K562 (cell line): ENCODE data around the gene KMO. TPM values are rescaled to one million over a fixed set of nuclear protein-coding genes. Genes with fewer than 3 reads are reported as not detected.

Source experiments
- ATAC-seq: fragments of 200-7000 bp; cut with Tn5 transposase; 3 replicates; pipeline ENCODE4 v1.9.1; 2020; ENCODE audit warnings: moderate library complexity
- BruUV-seq: library from RNA; stranded (reverse); fragments of 400-500 nt; replicated peaks from 2 replicates; lab custom pipeline; 2021; lab: Mats Ljungman, UMichigan
- CTCF ChIA-PET: fragments of 300-600 bp; formaldehyde crosslinking; extraction: SDS; loops from one replicate; lab custom pipeline; 2021; ENCODE audit warnings: low intra/inter-chr PET ratio; lab: Yijun Ruan, JAX
- POLR2A ChIA-PET: fragments of 300-600, 350-650 bp; sonication (Branson Sonifier 250); formaldehyde crosslinking; extraction: SDS; loops from one replicate; lab custom pipeline; 2021; ENCODE audit warnings: antibody characterized with exemption, inconsistent platforms; lab: Yijun Ruan, JAX
- DNase-seq, 4 experiments: peaks; one replicate each; pipeline versions ENCODE4 v3.0.0 to v3.0.0-alpha.2; 2011 to 2018; ENCODE audit warnings: low spot score in 3 of 4, mixed read lengths in 3 of 4; ENCODE audit errors: extremely low read depth in 1 of 4
- FAIRE-seq: peaks from 2 replicates; lab custom pipeline; 2011; peaks lifted over from hg19 to GRCh38; lab: Jason Lieb, UNC
- H2AFZ ChIP-seq: 2 replicates; pipeline ENCODE4 v1.6.0; 2011; ENCODE audit warnings: low read depth, low read length, control low read depth, inconsistent platforms
- H3K27ac ChIP-seq: fragments of 200-600 bp; 3 replicates; pipeline ENCODE4 v1.8.0; 2011; ENCODE audit warnings: low read depth, mild to moderate bottlenecking, control low read depth, inconsistent platforms, low read length, moderate library complexity, mixed read lengths; ENCODE audit errors: extremely low read depth
- H3K27me3 ChIP-seq, 2 experiments: fragments of 300-600 bp in 1 of 2; 2 replicates in 1 of 2; 3 replicates in 1 of 2; pipeline versions ENCODE4 v1.6.0 to v1.8.0; 2011; ENCODE audit warnings: inconsistent platforms in 2 of 2, low read length in 2 of 2, mild to moderate bottlenecking in 1 of 2, mixed read lengths in 1 of 2, moderate library complexity in 1 of 2; ENCODE audit not compliant: control insufficient read depth in 2 of 2, insufficient read depth in 2 of 2
- H3K36me3 ChIP-seq: fragments of 300-600 bp; 3 replicates; pipeline ENCODE4 v1.8.0; 2011; ENCODE audit warnings: mild to moderate bottlenecking, low read length, inconsistent platforms; ENCODE audit not compliant: control insufficient read depth, insufficient read depth
- H3K4me1 ChIP-seq, 2 experiments: fragments of 200-600 bp in 1 of 2; replicated peaks in 1 of 2; 2 replicates in 1 of 2; 3 replicates in 1 of 2; pipeline versions ENCODE4 v1.5.1 to v1.8.0; 2011; ENCODE audit warnings: inconsistent platforms in 2 of 2, low read length in 2 of 2, mild to moderate bottlenecking in 1 of 2, mixed read lengths in 1 of 2, moderate library complexity in 1 of 2; ENCODE audit not compliant: control insufficient read depth in 2 of 2, insufficient read depth in 2 of 2
- H3K4me2 ChIP-seq: 2 replicates; pipeline ENCODE4 v1.6.1; 2011; ENCODE audit warnings: low read length, control low read depth, inconsistent platforms, mixed read lengths; ENCODE audit not compliant: insufficient read depth
- H3K4me3 ChIP-seq: fragments of 200-600 bp; sonication (generic), shearing (Covaris generic); 2 replicates; pipeline ENCODE4 v1.5.1; 2016; ENCODE audit warnings: control low read depth, inconsistent platforms
- H3K79me2 ChIP-seq: fragments of 200-600 bp; 3 replicates; pipeline ENCODE4 v1.8.0; 2011; ENCODE audit warnings: low read length, inconsistent platforms; ENCODE audit not compliant: control insufficient read depth, insufficient read depth
- H3K9ac ChIP-seq, 2 experiments: 2 replicates each; pipeline versions ENCODE4 v1.6.0 to v1.6.1; 2011; ENCODE audit warnings: low read depth in 2 of 2, low read length in 2 of 2, control low read depth in 1 of 2, inconsistent platforms in 1 of 2, mild to moderate bottlenecking in 1 of 2, mixed read lengths in 1 of 2; ENCODE audit not compliant: insufficient read depth in 1 of 2
- H3K9me1 ChIP-seq: one replicate; pipeline ENCODE4 v1.6.0; 2011; ENCODE audit warnings: inconsistent platforms, mild to moderate bottlenecking, low read length, moderate library complexity; ENCODE audit not compliant: control insufficient read depth, insufficient read depth
- H3K9me3 ChIP-seq: replicated peaks from 2 replicates; pipeline ENCODE4 v1.5.1; 2011; ENCODE audit warnings: low read depth, low read length, inconsistent platforms; ENCODE audit not compliant: control insufficient read depth, insufficient read depth
- H4K20me1 ChIP-seq: replicated peaks from 2 replicates; pipeline ENCODE4 v1.6.1; 2011; ENCODE audit warnings: low read length, inconsistent platforms, mixed read lengths; ENCODE audit not compliant: control insufficient read depth, insufficient read depth
- E2F3 ChIP-seq: fragments of 250-450 bp; sonication (Bioruptor Pico); IDR thresholded peaks from 2 replicates; pipeline ENCODE4 v1.4.0; 2020; ENCODE audit warnings: mild to moderate bottlenecking
- HDGF ChIP-seq: fragments of 450-650 bp; IDR thresholded peaks from 2 replicates; pipeline ENCODE4 v1.6.1; 2016
- HNRNPL ChIP-seq: fragments of 200-400 bp; formaldehyde crosslinking; IDR thresholded peaks from 2 replicates; pipeline ENCODE4 v1.6.1; 2017; ENCODE audit warnings: low read depth, mild to moderate bottlenecking, low read length
- MXI1 ChIP-seq: IDR thresholded peaks from 2 replicates; pipeline ENCODE4 v1.6.1; 2011; ENCODE audit warnings: low read depth, mild to moderate bottlenecking, improper control_type of control experiment, low read length
- PRPF4 ChIP-seq: fragments of 200-400 bp; formaldehyde crosslinking; IDR thresholded peaks from one replicate; pipeline ENCODE4 v1.6.1; 2017; ENCODE audit warnings: low read length, low read depth, mild to moderate bottlenecking; ENCODE audit not compliant: insufficient read depth, poor library complexity, severe bottlenecking
- RFX7 ChIP-seq: fragments of 250-450 bp; sonication (Bioruptor Pico); IDR thresholded peaks from 2 replicates; pipeline ENCODE4 v1.5.1; 2021; ENCODE audit warnings: mild to moderate bottlenecking
- ZC3H4 ChIP-seq: sonication (generic); formaldehyde crosslinking; IDR thresholded peaks from 2 replicates; pipeline ENCODE4 v1.9.0; 2021; ENCODE audit warnings: missing genetic modification reagents, borderline replicate concordance
- ZNF12 ChIP-seq: sonication (generic); formaldehyde crosslinking; IDR thresholded peaks from 2 replicates; pipeline ENCODE4 v1.4.0; 2020; ENCODE audit warnings: mild to moderate bottlenecking, missing genetic modification reagents
- ZNF24 ChIP-seq: fragments of 450-650 bp; IDR thresholded peaks from 2 replicates; pipeline ENCODE4 v1.6.1; 2016
- ZSCAN29 ChIP-seq: fragments of 450-650 bp; IDR thresholded peaks from 2 replicates; pipeline ENCODE4 v1.6.1; 2017
- ZZZ3 ChIP-seq: fragments of 450-650 bp; IDR thresholded peaks from 2 replicates; pipeline ENCODE4 v1.6.1; 2016; ENCODE audit warnings: antibody characterized with exemption, mild to moderate bottlenecking, moderate library complexity
- WGBS: fragments of 100-300 bp; shearing (Covaris generic); methylation state at CpG from one replicate; pipeline ENCODE4 v1.1.6; 2016; ENCODE audit warnings: low coverage, mixed read lengths; ENCODE audit not compliant: insufficient coverage; ENCODE audit errors: missing lambda C conversion rate; 5-methylcytosine and 5-hydroxymethylcytosine counted together
- in situ Hi-C: fragments of 300-500 bp; cut with MboI; formaldehyde crosslinking; loops from 4 replicates; pipeline ENCODE4 v1.15.0; 2018; ENCODE audit warnings: inconsistent platforms, mixed read lengths
- intact Hi-C: fragments of 100-400 bp; cut with micrococcal nuclease; formaldehyde crosslinking; loops from 2 replicates; pipeline ENCODE4 v1.14.2; 2022
- polyA plus RNA-seq, 8 experiments: library from polyadenylated mRNA; depleted of rRNA in 4 of 8; stranded (reverse) in 5 of 8; unstranded in 3 of 8; fragments of >200 nt; fragmentation: Nextera tagmentation in 2 of 8; fragmentation: Illumina TruSeq in 1 of 8; extraction: Ambion mirVana in 2 of 8; extraction: Trizol in 1 of 8; gene quantifications; 2 replicates each; pipeline versions ENCODE4 v1.2.1 to v1.2.3, GENCODE V29; 2011 to 2014; ENCODE audit warnings: inconsistent platforms in 1 of 8, missing spikeins in 1 of 8
- total RNA-seq, 7 experiments: library from RNA; depleted of rRNA in 6 of 7; stranded (reverse); fragments of >200 nt in 6 of 7; fragmentation: Illumina TruSeq in 2 of 7; extraction: Trizol in 2 of 7; gene quantifications; 2 replicates each; pipeline versions ENCODE4 v1.2.1 to v1.2.3, GENCODE V29; 2011 to 2021; ENCODE audit warnings: low replicate concordance in 1 of 7
- TF ChIP-seq, protein P1 (sequence below): fragments of 250-450 bp; sonication (Bioruptor Pico); IDR thresholded peaks from 2 replicates; pipeline ENCODE4 v1.8.0; 2021; ENCODE audit warnings: moderate library complexity, mild to moderate bottlenecking, inconsistent platforms

Gene KMO
- total and polyA plus RNA-seq, 9 of the 15 experiments (the other 6 are each of a cell fraction or from before 2014, with no cell fraction given) = 0.01 to 0.11 (median 0.01) TPM; not detected in 6

DNA sequence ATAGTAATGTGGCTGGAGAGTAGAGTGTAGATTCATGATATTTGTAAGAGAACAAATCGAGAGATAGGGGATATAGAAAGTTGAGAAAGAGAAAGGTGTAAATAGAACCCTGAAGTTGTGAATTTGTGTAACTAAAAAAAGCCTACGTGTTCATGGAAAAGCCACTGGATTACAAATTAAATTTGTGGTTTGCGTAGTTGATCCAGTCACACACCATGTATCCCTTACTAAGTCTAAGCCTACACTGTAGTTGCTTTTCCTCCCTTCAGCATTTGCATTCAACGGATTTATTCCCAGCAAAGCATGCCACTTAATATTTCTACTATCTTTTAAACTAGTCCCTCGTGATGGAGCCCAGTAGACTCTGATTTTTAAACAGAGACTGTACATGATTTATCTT is 24.9 kb downstream of the KMO start:
- Histone ChIP-seq H3K79me2 (no peaks in the 10 kb centered on the region), H3K4me1 (0 out of 5 replicates have a peak, but pooled peaks cover 0 to 3% of the 10 kb centered on the region in 2 experiments), H3K4me2 (no peak overlapping the region), H3K9ac (no peak overlapping the region), H3K27me3 (peaks cover 8 to 9% of the 10 kb centered on the region in 2 experiments; a peak in 2 of 5 replicates), H3K9me1 (no peaks in the 10 kb centered on the region), H3K4me3 (no peak overlapping the region), H4K20me1 (no peaks in the 10 kb centered on the region), H3K36me3 (no peaks in the 10 kb centered on the region), H3K27ac (no peak overlapping the region), H3K9me3 (no peaks in the 10 kb centered on the region), H2AFZ (no peak overlapping the region)
- FAIRE-seq (no peak), ATAC-seq (no peak), DNase-seq (no peak)
- in situ Hi-C loops = no loop called here
- BruUV-seq = no TSS peak
- ChIA-PET POLR2A (no interaction called here), CTCF (no interaction called here)
- no peak for TF ChIP-seq RFX7 (CRISPR knock-in tag)
- no peak for TF ChIP-seq HDGF
- no peak for TF ChIP-seq PRPF4
- TF ChIP-seq ZSCAN29 = no peak
- TF ChIP-seq ZC3H4 (CRISPR knock-in tag) = no peak
- TF ChIP-seq HNRNPL = no peak
- TF ChIP-seq, protein P1, sequence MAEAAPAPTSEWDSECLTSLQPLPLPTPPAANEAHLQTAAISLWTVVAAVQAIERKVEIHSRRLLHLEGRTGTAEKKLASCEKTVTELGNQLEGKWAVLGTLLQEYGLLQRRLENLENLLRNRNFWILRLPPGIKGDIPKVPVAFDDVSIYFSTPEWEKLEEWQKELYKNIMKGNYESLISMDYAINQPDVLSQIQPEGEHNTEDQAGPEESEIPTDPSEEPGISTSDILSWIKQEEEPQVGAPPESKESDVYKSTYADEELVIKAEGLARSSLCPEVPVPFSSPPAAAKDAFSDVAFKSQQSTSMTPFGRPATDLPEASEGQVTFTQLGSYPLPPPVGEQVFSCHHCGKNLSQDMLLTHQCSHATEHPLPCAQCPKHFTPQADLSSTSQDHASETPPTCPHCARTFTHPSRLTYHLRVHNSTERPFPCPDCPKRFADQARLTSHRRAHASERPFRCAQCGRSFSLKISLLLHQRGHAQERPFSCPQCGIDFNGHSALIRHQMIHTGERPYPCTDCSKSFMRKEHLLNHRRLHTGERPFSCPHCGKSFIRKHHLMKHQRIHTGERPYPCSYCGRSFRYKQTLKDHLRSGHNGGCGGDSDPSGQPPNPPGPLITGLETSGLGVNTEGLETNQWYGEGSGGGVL (CRISPR knock-in tag) = no peak
- TF ChIP-seq ZNF12 (CRISPR knock-in tag) = no peak
- TF ChIP-seq MXI1 = no peak
- no peak for TF ChIP-seq E2F3
- no peak for TF ChIP-seq ZNF24
- no peak for TF ChIP-seq ZZZ3
- intact Hi-C loops = no loop called here
- WGBS = 16% methylated on average over 5 of the region's 5 CpGs
